ENCODE measurements around the gene ADAMTS3.

ADAMTS3 gene

GRCh38 chr4:72318421-72319170, 250.4 kb downstream of the ADAMTS3 start:
- H4K20me1 ChIP-seq (ENCODE audit: insufficient read depth): no peaks in the 10 kb centered on the region
- TF ChIP-seq CTCF (conservative IDR thresholded peaks at IDR 0.05; ENCODE audit: low read depth, low read length): no peak
- H3K27me3 ChIP-seq (ENCODE audit: insufficient read depth, low read depth): no peaks in the 10 kb centered on the region
- no peak overlapping the region for H2AFZ ChIP-seq (ENCODE audit: low read depth)
- no peak overlapping the region for H3K4me2 ChIP-seq
- H3K27ac ChIP-seq: no peak overlapping the region
- H3K79me2 ChIP-seq (ENCODE audit: insufficient read depth, low read depth): no peaks in the 10 kb centered on the region
- no peaks in the 10 kb centered on the region for H3K36me3 ChIP-seq (ENCODE audit: insufficient read depth)
- no peaks in the 10 kb centered on the region for H3K4me1 ChIP-seq (ENCODE audit: low read depth, poor library complexity, severe bottlenecking)
- no peak overlapping the region for H3K4me3 ChIP-seq (IDR thresholded peaks at IDR 0.05; ENCODE audit: insufficient read depth, low read depth, low read length)
- H3K9ac ChIP-seq: no peak overlapping the region

- no peak for TF ChIP-seq CTCF (conservative IDR thresholded peaks at IDR 0.05; ENCODE audit: low read depth, low read length)
- Histone ChIP-seq H3K27ac (no peak overlapping the region), H3K36me3 (ENCODE audit: insufficient read depth) (no peaks in the 10 kb centered on the region), H3K4me3 (IDR thresholded peaks at IDR 0.05; ENCODE audit: insufficient read depth, low read depth, low read length) (no peak overlapping the region), H3K27me3 (ENCODE audit: insufficient read depth, low read depth) (no peaks in the 10 kb centered on the region), H2AFZ (ENCODE audit: low read depth) (no peak overlapping the region), H4K20me1 (ENCODE audit: insufficient read depth) (no peaks in the 10 kb centered on the region), H3K79me2 (ENCODE audit: insufficient read depth, low read depth) (no peaks in the 10 kb centered on the region), H3K4me2 (no peak overlapping the region), H3K9ac (no peak overlapping the region), H3K4me1 (ENCODE audit: low read depth, poor library complexity, severe bottlenecking) (no peaks in the 10 kb centered on the region)
Observed at GRCh38 chr4:72314869-72315268, 254.2 kb downstream of the ADAMTS3 start.

- Histone ChIP-seq H3K36me3 (ENCODE audit: insufficient read depth) (no peaks in the 10 kb centered on the region), H3K4me3 (IDR thresholded peaks at IDR 0.05; ENCODE audit: insufficient read depth, low read depth, low read length) (no peak overlapping the region), H3K9ac (no peak overlapping the region), H2AFZ (ENCODE audit: low read depth) (no peak overlapping the region), H3K27ac (no peak overlapping the region), H3K79me2 (ENCODE audit: insufficient read depth, low read depth) (no peaks in the 10 kb centered on the region), H3K27me3 (ENCODE audit: insufficient read depth, low read depth) (no peaks in the 10 kb centered on the region), H4K20me1 (ENCODE audit: insufficient read depth) (no peaks in the 10 kb centered on the region), H3K4me2 (no peak overlapping the region), H3K4me1 (ENCODE audit: low read depth, poor library complexity, severe bottlenecking) (no peaks in the 10 kb centered on the region)
- no peak for TF ChIP-seq CTCF (conservative IDR thresholded peaks at IDR 0.05; ENCODE audit: low read depth, low read length)
Observed at GRCh38 chr4:72313121-72313520, 255.9 kb downstream of the ADAMTS3 start.

- H3K27me3 ChIP-seq (ENCODE audit: insufficient read depth, low read depth): no peaks in the 10 kb centered on the region
- no peak overlapping the region for H3K27ac ChIP-seq
- H2AFZ ChIP-seq (ENCODE audit: low read depth): no peak overlapping the region
- H4K20me1 ChIP-seq (ENCODE audit: insufficient read depth): no peaks in the 10 kb centered on the region
- no peaks in the 10 kb centered on the region for H3K4me1 ChIP-seq (ENCODE audit: low read depth, poor library complexity, severe bottlenecking)
- H3K9ac ChIP-seq: no peak overlapping the region
- H3K4me3 ChIP-seq (IDR thresholded peaks at IDR 0.05; ENCODE audit: insufficient read depth, low read depth, low read length): no peak overlapping the region
- H3K4me2 ChIP-seq: no peak overlapping the region
- no peak for TF ChIP-seq CTCF (conservative IDR thresholded peaks at IDR 0.05; ENCODE audit: low read depth, low read length)
- no peaks in the 10 kb centered on the region for H3K79me2 ChIP-seq (ENCODE audit: insufficient read depth, low read depth)
- no peaks in the 10 kb centered on the region for H3K36me3 ChIP-seq (ENCODE audit: insufficient read depth)
Observed at GRCh38 chr4:72312032-72312650, 256.9 kb downstream of the ADAMTS3 start.
